NCI-H2171 treated with DMSO at 0.1 percent for 48 hours (cell line): ENCODE data around the gene PLCD1.

Experiments used
- DNase-seq: peaks from one replicate; lab custom pipeline; 2025; lab: John Stamatoyannopoulos, UW

Gene PLCD1

DNA sequence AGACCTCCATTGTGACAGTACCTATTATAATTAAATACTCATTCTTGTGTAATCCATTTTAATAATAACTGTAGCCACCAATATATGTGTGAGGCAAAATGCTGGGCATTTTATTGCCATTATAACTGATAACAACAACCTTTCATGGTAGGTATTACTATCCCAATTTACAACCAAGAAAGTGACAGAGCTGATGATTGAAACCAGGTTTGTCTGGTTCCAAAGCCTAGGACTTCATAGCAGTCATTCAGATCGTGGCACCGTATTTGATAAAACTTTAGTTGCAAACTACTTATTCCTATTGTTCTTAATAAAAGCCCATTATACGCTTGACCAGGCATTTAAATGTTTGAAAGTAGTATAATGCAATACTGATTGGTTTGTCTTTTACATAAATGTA is 65.3 kb downstream of the PLCD1 start:
- DNase-seq = no peak

GRCh38 chr3:37963635-37964034 is 65.8 kb downstream of the PLCD1 start:
- DNase-seq = no peak

GRCh38 chr3:37963016-37963415 is 66.4 kb downstream of the PLCD1 start:
- no peak for DNase-seq

GRCh38 chr3:37961622-37962431 is 67.6 kb downstream of the PLCD1 start:
- DNase-seq = no peak

DNA sequence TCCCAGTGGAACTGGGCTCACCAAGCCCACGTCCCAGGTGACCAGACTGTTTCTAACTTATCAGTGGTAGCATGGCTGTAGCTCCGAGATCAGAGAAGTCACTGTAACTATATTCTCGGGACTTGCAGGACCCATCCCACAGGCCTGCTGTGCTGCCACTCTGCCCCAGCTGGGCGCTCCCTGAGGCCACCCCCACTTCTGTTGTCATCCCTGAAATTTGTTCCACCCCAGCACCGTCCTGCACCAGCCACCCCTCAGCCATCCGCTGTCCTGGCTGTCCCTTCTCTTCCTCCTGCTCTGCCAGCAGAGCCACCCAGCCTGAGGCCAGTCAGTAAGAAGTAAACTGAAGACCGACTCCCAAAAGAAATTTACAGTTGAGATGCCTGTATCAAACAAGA is 71.9 kb downstream of the PLCD1 start:
- no peak for DNase-seq
